K562 (cell line): ENCODE measurements around the gene ANKRD60. TPM values are rescaled to one million over a fixed set of nuclear protein-coding genes. Genes with fewer than 3 reads are reported as not detected.

ENCODE experiments used
- CREM ChIP-seq: IDR thresholded peaks from 2 replicates; pipeline ENCODE4 v1.6.1; 2014; ENCODE audit warnings: antibody characterized with exemption, low read depth
- TAF1 ChIP-seq: IDR thresholded peaks from 2 replicates; pipeline ENCODE4 v1.6.1; 2011; ENCODE audit warnings: mild to moderate bottlenecking, low read length, moderate library complexity; ENCODE audit not compliant: insufficient read depth, control insufficient read depth, severe bottlenecking; ENCODE audit errors: extremely low read depth
- polyA plus RNA-seq, 8 experiments: library from polyadenylated mRNA; depleted of rRNA in 4 of 8; stranded (reverse) in 5 of 8; unstranded in 3 of 8; fragments of >200 nt; fragmentation: Nextera tagmentation in 2 of 8; fragmentation: Illumina TruSeq in 1 of 8; extraction: Ambion mirVana in 2 of 8; extraction: Trizol in 1 of 8; gene quantifications; 2 replicates each; pipeline versions ENCODE4 v1.2.1 to v1.2.3, GENCODE V29; 2011 to 2014; ENCODE audit warnings: inconsistent platforms in 1 of 8, missing spikeins in 1 of 8
- total RNA-seq, 7 experiments: library from RNA; depleted of rRNA in 6 of 7; stranded (reverse); fragments of >200 nt in 6 of 7; fragmentation: Illumina TruSeq in 2 of 7; extraction: Trizol in 2 of 7; gene quantifications; 2 replicates each; pipeline versions ENCODE4 v1.2.1 to v1.2.3, GENCODE V29; 2011 to 2021; ENCODE audit warnings: low replicate concordance in 1 of 7
- TF ChIP-seq, protein P1 (sequence below): fragments of 450-650 bp; formaldehyde crosslinking; IDR thresholded peaks from 2 replicates; pipeline ENCODE4 v1.4.0; 2022; ENCODE audit warnings: missing genetic modification characterization
- TF ChIP-seq, protein P2 (sequence below): fragments of 200-600 bp; sonication (generic); IDR thresholded peaks from one replicate; pipeline ENCODE4 v1.6.1; 2012; ENCODE audit warnings: mild to moderate bottlenecking, low read depth, low read length, inconsistent platforms
- TF ChIP-seq, protein P3 (sequence below): sonication (generic); formaldehyde crosslinking; IDR thresholded peaks from 2 replicates; pipeline ENCODE4 v1.8.1; 2023; ENCODE audit warnings: missing genetic modification reagents, mild to moderate bottlenecking, borderline replicate concordance
- TF ChIP-seq, protein P4 (sequence below): fragments of 450-650 bp; conservative IDR thresholded peaks from 2 replicates; pipeline ENCODE4 v1.6.1; 2016; ENCODE audit warnings: missing genetic modification characterization, low read depth, mild to moderate bottlenecking, missing compliant biosample characterization, moderate library complexity

Gene ANKRD60
- total and polyA plus RNA-seq, 9 of the 15 experiments (the other 6 are each of a cell fraction or from before 2014, with no cell fraction given) = not detected

DNA sequence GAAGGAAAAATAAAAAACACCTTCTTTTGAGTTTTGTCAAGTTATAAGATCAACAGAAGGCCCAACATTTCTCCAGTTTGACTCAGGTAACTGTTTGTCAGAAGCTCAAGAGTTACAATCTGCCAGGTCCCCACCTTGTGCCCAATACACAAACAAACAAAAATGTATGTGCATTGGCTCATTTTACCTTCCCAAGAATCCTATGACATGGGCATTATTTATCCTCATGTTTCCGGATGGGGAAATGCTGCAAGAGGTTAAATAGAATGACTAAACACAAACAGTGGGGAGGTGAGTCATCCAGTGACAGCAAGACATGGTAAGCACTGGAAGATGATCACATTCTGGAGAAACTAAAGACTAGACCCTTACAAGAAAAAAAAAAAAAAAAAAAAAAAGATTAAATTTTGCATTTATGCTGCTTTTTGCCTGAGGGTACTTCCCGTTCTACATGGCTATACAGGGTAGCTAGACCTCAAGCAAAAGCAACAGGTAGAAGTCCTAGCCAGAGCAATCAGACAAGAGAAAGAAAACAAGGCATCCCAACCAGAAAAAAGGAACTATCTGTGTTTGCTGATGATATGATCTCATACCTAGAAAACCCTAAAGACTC, 23.6 kb upstream of the ANKRD60 start (continued):
- TF ChIP-seq, protein P1, sequence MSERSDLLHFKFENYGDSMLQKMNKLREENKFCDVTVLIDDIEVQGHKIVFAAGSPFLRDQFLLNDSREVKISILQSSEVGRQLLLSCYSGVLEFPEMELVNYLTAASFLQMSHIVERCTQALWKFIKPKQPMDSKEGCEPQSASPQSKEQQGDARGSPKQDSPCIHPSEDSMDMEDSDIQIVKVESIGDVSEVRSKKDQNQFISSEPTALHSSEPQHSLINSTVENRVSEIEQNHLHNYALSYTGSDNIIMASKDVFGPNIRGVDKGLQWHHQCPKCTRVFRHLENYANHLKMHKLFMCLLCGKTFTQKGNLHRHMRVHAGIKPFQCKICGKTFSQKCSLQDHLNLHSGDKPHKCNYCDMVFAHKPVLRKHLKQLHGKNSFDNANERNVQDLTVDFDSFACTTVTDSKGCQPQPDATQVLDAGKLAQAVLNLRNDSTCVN = no peak
- TF ChIP-seq, protein P2, sequence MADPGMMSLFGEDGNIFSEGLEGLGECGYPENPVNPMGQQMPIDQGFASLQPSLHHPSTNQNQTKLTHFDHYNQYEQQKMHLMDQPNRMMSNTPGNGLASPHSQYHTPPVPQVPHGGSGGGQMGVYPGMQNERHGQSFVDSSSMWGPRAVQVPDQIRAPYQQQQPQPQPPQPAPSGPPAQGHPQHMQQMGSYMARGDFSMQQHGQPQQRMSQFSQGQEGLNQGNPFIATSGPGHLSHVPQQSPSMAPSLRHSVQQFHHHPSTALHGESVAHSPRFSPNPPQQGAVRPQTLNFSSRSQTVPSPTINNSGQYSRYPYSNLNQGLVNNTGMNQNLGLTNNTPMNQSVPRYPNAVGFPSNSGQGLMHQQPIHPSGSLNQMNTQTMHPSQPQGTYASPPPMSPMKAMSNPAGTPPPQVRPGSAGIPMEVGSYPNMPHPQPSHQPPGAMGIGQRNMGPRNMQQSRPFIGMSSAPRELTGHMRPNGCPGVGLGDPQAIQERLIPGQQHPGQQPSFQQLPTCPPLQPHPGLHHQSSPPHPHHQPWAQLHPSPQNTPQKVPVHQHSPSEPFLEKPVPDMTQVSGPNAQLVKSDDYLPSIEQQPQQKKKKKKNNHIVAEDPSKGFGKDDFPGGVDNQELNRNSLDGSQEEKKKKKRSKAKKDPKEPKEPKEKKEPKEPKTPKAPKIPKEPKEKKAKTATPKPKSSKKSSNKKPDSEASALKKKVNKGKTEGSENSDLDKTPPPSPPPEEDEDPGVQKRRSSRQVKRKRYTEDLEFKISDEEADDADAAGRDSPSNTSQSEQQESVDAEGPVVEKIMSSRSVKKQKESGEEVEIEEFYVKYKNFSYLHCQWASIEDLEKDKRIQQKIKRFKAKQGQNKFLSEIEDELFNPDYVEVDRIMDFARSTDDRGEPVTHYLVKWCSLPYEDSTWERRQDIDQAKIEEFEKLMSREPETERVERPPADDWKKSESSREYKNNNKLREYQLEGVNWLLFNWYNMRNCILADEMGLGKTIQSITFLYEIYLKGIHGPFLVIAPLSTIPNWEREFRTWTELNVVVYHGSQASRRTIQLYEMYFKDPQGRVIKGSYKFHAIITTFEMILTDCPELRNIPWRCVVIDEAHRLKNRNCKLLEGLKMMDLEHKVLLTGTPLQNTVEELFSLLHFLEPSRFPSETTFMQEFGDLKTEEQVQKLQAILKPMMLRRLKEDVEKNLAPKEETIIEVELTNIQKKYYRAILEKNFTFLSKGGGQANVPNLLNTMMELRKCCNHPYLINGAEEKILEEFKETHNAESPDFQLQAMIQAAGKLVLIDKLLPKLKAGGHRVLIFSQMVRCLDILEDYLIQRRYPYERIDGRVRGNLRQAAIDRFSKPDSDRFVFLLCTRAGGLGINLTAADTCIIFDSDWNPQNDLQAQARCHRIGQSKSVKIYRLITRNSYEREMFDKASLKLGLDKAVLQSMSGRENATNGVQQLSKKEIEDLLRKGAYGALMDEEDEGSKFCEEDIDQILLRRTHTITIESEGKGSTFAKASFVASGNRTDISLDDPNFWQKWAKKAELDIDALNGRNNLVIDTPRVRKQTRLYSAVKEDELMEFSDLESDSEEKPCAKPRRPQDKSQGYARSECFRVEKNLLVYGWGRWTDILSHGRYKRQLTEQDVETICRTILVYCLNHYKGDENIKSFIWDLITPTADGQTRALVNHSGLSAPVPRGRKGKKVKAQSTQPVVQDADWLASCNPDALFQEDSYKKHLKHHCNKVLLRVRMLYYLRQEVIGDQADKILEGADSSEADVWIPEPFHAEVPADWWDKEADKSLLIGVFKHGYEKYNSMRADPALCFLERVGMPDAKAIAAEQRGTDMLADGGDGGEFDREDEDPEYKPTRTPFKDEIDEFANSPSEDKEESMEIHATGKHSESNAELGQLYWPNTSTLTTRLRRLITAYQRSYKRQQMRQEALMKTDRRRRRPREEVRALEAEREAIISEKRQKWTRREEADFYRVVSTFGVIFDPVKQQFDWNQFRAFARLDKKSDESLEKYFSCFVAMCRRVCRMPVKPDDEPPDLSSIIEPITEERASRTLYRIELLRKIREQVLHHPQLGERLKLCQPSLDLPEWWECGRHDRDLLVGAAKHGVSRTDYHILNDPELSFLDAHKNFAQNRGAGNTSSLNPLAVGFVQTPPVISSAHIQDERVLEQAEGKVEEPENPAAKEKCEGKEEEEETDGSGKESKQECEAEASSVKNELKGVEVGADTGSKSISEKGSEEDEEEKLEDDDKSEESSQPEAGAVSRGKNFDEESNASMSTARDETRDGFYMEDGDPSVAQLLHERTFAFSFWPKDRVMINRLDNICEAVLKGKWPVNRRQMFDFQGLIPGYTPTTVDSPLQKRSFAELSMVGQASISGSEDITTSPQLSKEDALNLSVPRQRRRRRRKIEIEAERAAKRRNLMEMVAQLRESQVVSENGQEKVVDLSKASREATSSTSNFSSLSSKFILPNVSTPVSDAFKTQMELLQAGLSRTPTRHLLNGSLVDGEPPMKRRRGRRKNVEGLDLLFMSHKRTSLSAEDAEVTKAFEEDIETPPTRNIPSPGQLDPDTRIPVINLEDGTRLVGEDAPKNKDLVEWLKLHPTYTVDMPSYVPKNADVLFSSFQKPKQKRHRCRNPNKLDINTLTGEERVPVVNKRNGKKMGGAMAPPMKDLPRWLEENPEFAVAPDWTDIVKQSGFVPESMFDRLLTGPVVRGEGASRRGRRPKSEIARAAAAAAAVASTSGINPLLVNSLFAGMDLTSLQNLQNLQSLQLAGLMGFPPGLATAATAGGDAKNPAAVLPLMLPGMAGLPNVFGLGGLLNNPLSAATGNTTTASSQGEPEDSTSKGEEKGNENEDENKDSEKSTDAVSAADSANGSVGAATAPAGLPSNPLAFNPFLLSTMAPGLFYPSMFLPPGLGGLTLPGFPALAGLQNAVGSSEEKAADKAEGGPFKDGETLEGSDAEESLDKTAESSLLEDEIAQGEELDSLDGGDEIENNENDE = no peak
- TF ChIP-seq, protein P3, sequence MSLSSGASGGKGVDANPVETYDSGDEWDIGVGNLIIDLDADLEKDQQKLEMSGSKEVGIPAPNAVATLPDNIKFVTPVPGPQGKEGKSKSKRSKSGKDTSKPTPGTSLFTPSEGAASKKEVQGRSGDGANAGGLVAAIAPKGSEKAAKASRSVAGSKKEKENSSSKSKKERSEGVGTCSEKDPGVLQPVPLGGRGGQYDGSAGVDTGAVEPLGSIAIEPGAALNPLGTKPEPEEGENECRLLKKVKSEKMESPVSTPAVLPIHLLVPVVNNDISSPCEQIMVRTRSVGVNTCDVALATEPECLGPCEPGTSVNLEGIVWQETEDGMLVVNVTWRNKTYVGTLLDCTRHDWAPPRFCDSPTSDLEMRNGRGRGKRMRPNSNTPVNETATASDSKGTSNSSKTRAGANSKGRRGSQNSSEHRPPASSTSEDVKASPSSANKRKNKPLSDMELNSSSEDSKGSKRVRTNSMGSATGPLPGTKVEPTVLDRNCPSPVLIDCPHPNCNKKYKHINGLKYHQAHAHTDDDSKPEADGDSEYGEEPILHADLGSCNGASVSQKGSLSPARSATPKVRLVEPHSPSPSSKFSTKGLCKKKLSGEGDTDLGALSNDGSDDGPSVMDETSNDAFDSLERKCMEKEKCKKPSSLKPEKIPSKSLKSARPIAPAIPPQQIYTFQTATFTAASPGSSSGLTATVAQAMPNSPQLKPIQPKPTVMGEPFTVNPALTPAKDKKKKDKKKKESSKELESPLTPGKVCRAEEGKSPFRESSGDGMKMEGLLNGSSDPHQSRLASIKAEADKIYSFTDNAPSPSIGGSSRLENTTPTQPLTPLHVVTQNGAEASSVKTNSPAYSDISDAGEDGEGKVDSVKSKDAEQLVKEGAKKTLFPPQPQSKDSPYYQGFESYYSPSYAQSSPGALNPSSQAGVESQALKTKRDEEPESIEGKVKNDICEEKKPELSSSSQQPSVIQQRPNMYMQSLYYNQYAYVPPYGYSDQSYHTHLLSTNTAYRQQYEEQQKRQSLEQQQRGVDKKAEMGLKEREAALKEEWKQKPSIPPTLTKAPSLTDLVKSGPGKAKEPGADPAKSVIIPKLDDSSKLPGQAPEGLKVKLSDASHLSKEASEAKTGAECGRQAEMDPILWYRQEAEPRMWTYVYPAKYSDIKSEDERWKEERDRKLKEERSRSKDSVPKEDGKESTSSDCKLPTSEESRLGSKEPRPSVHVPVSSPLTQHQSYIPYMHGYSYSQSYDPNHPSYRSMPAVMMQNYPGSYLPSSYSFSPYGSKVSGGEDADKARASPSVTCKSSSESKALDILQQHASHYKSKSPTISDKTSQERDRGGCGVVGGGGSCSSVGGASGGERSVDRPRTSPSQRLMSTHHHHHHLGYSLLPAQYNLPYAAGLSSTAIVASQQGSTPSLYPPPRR (CRISPR knock-in tag) = no peak
- TF ChIP-seq CREM (peak; percentile 34; the same call in 1 of the 2 replicates), TAF1 (no peak)
- TF ChIP-seq, protein P4, sequence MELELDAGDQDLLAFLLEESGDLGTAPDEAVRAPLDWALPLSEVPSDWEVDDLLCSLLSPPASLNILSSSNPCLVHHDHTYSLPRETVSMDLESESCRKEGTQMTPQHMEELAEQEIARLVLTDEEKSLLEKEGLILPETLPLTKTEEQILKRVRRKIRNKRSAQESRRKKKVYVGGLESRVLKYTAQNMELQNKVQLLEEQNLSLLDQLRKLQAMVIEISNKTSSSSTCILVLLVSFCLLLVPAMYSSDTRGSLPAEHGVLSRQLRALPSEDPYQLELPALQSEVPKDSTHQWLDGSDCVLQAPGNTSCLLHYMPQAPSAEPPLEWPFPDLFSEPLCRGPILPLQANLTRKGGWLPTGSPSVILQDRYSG (tag) = peak; percentile 96
